Subcutaneous abdominal adipose tissue (tissue), 5 donors: ENCODE results near the gene HDGF.
"Not testable (repeated sequence)": the region's sequence is repeated elsewhere in the genome, so short reads cannot be mapped to it uniquely, and the experiment has no call there.

Source experiments
- H3K27ac ChIP-seq: one replicate; pipeline ENCODE4 v1.7.0; 2013; ENCODE audit warnings: low read depth, mild to moderate bottlenecking, inconsistent platforms, low read length, moderate library complexity
- H3K27me3 ChIP-seq, 5 donors: one replicate each; pipeline ENCODE4 v1.7.0; 2013; ENCODE audit warnings: low read length in 5 of 5, inconsistent platforms in 1 of 5; ENCODE audit not compliant: control insufficient read depth in 5 of 5, insufficient read depth in 4 of 5
- H3K36me3 ChIP-seq, 5 donors: one replicate each; pipeline ENCODE4 v1.7.0; 2013; ENCODE audit warnings: low read length in 5 of 5; ENCODE audit not compliant: control insufficient read depth in 5 of 5, insufficient read depth in 5 of 5
- H3K4me1 ChIP-seq, 5 donors: one replicate each; pipeline ENCODE4 v1.7.0; 2013; ENCODE audit warnings: low read length in 5 of 5, mild to moderate bottlenecking in 3 of 5, moderate library complexity in 1 of 5; ENCODE audit not compliant: control insufficient read depth in 5 of 5, insufficient read depth in 5 of 5
- H3K4me3 ChIP-seq, 5 donors: one replicate each; pipeline ENCODE4 v1.7.0; 2013; ENCODE audit warnings: low read length in 5 of 5, low read depth in 1 of 5
- H3K9ac ChIP-seq, 5 donors: one replicate each; pipeline ENCODE4 v1.7.0; 2013; ENCODE audit warnings: low read length in 5 of 5, mild to moderate bottlenecking in 4 of 5, moderate library complexity in 3 of 5
- H3K9me3 ChIP-seq, 5 donors: one replicate each; pipeline ENCODE4 v1.7.0; 2013; ENCODE audit warnings: low read length in 5 of 5; ENCODE audit not compliant: control insufficient read depth in 5 of 5
- donor health status: healthy.
- donor health status: healthy.
- donor health status: healthy.
- donor health status: healthy.
- donor health status: healthy.

The HDGF gene

DNA sequence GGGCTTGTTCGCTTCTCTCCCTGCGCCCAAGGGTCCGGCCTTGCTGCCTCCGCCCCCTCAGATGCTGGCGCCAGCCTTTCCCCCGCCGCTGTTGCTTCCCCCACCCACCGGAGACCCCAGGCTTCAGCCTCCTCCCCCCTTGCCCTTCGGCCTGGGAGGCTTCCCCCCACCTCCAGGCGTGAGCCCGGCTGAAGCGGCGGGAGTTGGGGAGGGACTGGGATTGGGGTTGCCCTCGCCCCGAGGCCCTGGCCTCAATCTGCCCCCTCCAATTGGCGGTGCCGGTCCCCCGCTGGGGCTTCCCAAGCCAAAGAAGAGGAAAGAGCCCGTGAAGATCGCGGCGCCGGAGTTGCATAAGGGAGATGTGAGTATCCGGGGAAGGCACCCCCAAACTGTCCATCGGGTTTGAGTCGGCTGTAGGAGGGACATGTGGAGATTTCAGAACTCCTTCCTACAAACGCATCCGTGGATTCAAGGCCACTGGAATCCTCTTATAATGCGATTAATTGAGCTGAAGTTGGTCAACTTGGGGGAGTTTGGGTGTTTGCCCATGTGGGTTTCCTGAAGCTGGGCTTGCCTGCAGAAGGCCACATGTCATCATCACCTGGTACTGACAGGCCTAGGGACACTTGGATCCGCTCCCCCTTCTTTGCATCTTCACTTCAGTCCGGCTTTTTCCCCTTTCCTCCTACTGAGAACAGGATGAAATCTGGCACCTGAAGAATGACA, 16.6 kb upstream of the HDGF start:
- Histone ChIP-seq H3K27ac (peak overlapping the region; percentile 97), H3K27me3 (no peaks in the 10 kb centered on the region), H3K36me3 (peaks cover 5 to 17% (median 8%) of the 10 kb centered on the region in 5 donors), H3K4me3 (peak overlapping the region; percentile 91 to 98 (median 95)), H3K9ac (peak overlapping the region; percentile 95 to 100 (median 100)), H3K4me1 (peaks cover 11 to 49% (median 38%) of the 10 kb centered on the region in 5 donors), H3K9me3 (no peaks in the 10 kb centered on the region)

DNA sequence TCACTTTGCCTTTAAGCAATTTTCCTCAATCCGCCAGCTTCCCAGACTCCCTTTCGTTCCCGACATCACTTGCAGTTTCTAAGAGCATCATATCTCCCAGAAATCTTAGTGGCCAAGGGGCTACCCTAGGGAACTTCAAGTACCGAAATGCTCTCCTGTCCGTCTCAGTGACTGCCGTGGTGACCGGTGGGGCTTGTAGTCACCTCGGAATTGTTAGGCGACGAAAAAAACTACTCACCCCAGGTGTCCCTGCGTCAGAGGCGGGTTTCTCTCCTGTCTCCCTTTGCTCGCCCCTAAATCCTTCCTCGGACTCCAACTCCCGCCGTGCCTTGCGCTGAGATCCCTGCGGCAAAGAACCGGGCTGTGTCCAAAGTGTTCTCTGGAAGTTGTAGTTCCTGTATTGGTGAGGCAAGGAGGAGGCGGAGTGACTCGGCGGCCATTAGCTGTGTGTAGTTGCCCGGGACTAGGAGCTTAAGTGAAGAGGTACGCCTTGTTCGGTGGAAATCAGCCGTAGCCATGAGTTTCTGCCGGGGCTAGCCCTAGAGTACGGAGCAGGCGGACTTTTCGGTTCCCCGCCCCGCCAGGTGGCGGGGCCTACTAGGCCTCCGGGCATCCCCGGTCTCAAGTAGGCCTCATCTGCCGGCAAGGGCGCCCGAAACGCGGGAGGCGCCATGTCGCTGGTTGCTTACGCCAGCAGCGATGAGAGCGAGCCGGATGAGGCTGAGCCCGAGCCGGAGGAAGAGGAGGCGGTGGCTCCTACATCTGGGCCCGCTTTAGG, 15.8 kb upstream of the HDGF start, which contains the start of gene PRCC:
Gene PRCC (plus strand): TSS at position 435 of the 778 bp plus-strand sequence. CDS start 237 bp downstream, at position 672.
- H3K4me3 ChIP-seq = peak within 1 kb of the TSS; percentile 91 to 98 (median 95)
- H3K27ac ChIP-seq = peak within 1 kb of the TSS; percentile 97
- no peaks in the 10 kb centered on the region for H3K27me3 ChIP-seq
- peak within 1 kb of the TSS; percentile 95 to 100 (median 100) for H3K9ac ChIP-seq
- no peaks in the 10 kb centered on the region for H3K9me3 ChIP-seq
- peaks cover 11 to 42% (median 32%) of the 10 kb centered on the region in 5 donors for H3K4me1 ChIP-seq
- H3K36me3 ChIP-seq = peaks cover 2 to 16% (median 7%) of the 10 kb centered on the region in 5 donors

DNA sequence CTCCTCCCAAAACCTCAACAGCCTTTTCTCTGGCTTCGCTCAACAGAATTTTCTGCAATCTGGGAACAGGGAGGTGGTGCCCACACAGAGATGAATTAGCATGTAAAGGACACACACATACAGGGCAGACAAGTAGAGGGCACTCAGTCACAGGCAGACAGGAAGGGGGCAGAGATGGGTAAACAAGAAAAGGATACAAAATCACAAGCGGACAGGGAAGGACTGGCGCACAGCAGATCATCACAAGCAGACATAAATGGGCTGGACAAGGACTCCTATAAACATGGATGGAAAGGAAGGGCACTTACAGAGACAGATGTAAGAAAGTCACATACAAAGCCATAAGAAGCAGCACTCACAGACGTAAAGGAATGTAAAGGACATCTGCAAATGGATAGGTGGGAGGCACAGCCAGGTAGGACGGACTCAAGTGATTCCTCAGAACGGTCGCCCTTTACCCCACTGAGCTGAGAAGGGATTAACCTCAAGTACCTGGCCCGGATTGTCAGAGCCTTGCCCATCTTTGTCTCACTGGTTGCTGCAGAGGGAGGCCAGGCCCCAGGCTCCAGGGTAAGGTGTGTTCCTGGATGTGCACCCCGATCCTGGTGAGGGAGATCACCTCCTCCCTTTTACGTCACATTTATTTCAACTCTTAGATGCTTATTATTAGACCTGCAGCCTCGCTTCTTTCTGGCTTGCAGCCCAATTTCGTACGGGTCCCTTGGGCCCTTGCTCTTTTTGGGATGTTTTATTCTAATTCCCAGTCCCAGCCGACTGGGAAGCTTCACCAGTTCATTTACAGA, 15.0 kb upstream of the HDGF start:
- H3K27me3 ChIP-seq = no peaks in the 10 kb centered on the region
- H3K36me3 ChIP-seq = peaks cover 0 to 15% (median 7%) of the 10 kb centered on the region in 5 donors
- peak overlapping the region; percentile 91 to 98 (median 95) for H3K4me3 ChIP-seq
- H3K27ac ChIP-seq = peak overlapping the region; percentile 97
- peak overlapping the region; percentile 42 to 94 (median 84) for H3K9ac ChIP-seq
- no peaks in the 10 kb centered on the region for H3K9me3 ChIP-seq
- peaks cover 11 to 41% (median 32%) of the 10 kb centered on the region in 5 donors for H3K4me1 ChIP-seq

DNA sequence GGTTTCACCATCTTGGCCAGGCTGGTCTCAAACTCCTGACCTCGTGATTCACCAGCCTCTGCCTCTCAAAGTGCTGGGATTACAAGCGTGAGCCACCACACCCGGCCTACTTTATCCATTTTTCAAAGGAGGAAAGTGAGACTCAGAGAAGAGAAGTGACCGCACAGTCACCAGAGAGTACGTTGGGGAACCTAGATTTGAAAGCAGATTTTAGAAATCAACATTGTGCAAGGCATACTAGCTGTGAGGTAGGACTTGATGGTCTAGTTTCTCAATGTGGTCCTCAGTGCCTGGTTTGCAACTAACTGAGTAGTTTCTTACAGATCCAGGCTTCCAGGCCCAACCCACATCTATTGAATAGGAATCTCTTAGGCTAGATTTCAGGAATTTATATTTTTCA, 14.2 kb upstream of the HDGF start:
- Histone ChIP-seq H3K27me3 (no peaks in the 10 kb centered on the region), H3K27ac (no peak overlapping the region), H3K9ac (no peak overlapping the region), H3K4me1 (peaks cover 11 to 33% (median 26%) of the 10 kb centered on the region in 5 donors), H3K9me3 (no peaks in the 10 kb centered on the region), H3K36me3 (peaks cover 0 to 7% (median 2%) of the 10 kb centered on the region in 5 donors), H3K4me3 (no peak overlapping the region)

DNA sequence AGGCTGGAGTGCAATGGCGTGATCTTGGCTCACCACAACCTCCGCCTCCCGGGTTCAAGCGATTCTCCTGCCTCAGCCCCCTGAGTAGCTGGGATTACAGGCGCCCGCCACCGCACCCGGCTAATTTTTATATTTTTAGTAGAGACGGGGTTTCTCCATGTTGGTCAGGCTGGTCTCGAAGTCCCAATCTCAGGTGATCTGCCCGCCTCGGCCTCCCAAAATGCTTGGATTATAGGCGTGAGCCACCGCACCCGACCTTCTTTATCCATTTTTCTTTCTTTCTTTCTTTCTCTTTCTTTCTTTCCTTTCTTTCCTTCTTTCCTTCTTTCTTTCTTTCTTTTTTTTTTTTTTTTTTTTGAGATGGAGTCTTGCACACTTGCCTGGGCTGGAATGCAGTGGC, 13.7 kb upstream of the HDGF start:
- peaks cover 11 to 28% (median 26%) of the 10 kb centered on the region in 5 donors for H3K4me1 ChIP-seq
- not testable (repeated sequence) for H3K27me3 ChIP-seq

DNA sequence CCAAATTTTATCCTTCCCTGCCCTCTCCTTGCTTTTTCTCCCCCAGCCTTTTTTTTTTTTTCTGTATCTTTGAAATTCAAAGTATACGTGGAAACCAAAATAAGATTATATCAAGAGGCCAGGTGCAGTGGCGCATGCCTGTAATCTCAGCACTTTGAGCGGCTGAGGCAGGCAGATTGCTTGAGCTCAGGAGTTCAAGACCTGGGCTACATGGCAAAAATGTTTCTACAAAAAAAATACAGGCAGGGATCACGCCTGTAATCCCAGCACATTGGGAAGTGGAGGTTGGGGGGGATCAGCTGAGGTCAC, 9.3 kb upstream of the HDGF start:
- H3K27me3 ChIP-seq = no peaks in the 10 kb centered on the region
- H3K4me3 ChIP-seq = no peak overlapping the region
- H3K36me3 ChIP-seq = no peaks in the 10 kb centered on the region
- peaks cover 0 to under 1% (median under 1%) of the 10 kb centered on the region in 5 donors for H3K4me1 ChIP-seq
- H3K9me3 ChIP-seq = no peaks in the 10 kb centered on the region
- no peak overlapping the region for H3K9ac ChIP-seq
- no peak overlapping the region for H3K27ac ChIP-seq

More for the DNA sequence above, 13.7 kb upstream of the HDGF start:
- H3K9ac ChIP-seq, H3K4me3 ChIP-seq, H3K27ac ChIP-seq, H3K9me3 ChIP-seq, H3K36me3 ChIP-seq: not testable (repeated sequence)

DNA sequence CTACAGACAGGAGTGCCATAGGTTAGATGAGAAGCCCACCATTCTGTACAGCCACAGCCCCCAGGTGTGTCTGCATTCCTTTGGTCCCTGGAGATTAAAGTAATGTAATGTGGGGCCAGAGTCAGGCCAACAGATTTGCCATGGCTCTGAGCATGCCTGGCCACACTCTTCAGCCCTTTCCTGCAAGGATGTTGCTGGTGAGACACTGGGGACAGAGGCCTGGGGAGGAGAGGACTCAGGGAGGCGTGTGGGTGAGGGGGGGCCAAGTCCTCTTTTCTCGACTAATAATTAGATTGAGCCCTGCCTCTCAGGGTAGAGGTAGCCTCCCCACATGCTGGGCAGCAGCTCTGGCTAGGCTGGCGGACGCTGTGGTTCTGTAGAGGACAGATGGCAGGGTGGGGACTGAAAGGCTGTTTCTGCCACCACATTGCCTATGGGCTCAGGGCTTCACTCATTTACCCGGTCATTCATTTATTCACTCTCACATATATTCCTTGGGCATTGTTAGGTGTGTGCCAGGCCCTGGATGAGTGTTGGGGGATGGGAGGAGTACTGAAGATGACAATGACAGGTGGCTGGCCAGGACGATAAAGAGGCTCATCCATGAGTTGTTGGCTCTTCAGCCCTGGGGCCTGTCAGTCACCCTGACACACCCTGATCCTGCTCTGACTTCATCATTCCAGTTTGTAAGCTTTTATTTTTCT, 8.8 kb upstream of the HDGF start:
- Histone ChIP-seq H3K9me3 (no peaks in the 10 kb centered on the region), H3K9ac (no peak overlapping the region), H3K4me3 (no peak overlapping the region), H3K4me1 (peaks cover 0 to 6% (median 5%) of the 10 kb centered on the region in 5 donors), H3K27ac (no peak overlapping the region), H3K36me3 (no peaks in the 10 kb centered on the region), H3K27me3 (no peaks in the 10 kb centered on the region)

DNA sequence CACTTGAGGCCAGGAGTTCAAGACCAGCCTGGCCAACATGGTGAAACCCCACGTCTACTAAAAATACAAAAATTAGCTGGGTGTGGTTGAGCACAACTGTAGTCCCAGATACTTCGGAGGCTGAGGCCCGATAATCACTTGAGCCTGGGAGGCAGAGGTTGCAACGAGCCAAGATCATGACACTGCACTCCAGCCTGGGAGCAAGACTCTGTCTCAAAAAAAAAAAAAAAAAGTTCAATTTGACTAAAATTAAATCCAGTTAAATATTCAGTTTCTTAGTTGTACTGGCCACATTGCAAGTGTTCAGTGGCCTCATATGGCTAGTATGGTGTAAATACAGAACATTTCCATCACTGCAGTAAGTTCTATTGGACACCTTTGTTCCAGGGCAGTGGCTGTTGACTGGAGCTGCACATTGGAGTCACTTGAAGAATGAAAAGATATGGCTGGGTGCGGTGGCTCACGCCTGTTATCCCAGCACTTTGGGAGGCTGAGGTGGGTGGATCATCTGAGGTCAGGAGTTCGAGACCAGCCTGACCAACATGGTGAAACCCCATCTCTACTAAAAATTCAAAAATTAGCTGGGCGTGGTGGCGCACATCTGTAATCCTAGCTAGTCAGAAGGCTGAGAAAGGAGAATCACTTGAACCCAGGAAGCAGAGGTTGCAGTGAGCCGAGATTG, 6.2 kb upstream of the HDGF start:
- H3K36me3 ChIP-seq, H3K27ac ChIP-seq, H3K9ac ChIP-seq, H3K4me3 ChIP-seq, H3K9me3 ChIP-seq, H3K27me3 ChIP-seq: not testable (repeated sequence)
- peaks cover under 1 to 26% (median 20%) of the 10 kb centered on the region in 5 donors for H3K4me1 ChIP-seq

DNA sequence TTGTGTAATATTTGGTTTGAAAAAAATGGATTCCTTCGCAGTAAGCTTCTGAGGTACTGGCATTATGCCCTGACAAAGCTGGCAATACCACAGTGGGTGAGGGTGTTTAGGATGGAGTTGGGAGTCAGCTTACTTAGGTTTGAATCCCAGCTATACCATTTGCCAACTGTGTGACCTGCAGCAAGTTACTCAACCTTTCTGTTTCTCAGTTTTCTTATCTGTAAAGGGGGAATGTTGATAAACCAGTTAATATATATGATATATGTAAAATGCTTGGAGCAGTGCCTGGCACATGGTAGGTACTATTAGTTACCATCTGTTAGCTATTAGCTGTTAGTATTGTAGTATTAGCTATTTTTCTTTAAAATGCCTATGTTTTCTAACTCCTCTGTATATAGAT, 4.9 kb upstream of the HDGF start:
- H3K27ac ChIP-seq = no peak overlapping the region

More for the DNA sequence above, 4.9 kb upstream of the HDGF start:
- H3K4me1 ChIP-seq = peaks cover 6 to 34% (median 28%) of the 10 kb centered on the region in 5 donors
- H3K27me3 ChIP-seq = no peaks in the 10 kb centered on the region
- no peaks in the 10 kb centered on the region for H3K9me3 ChIP-seq
- no peak overlapping the region for H3K9ac ChIP-seq
- no peaks in the 10 kb centered on the region for H3K36me3 ChIP-seq
- no peak overlapping the region for H3K4me3 ChIP-seq
